GM18868 (cell line): ENCODE measurements around the gene GRAP2.
A peak's percentile ranks its signal among the peaks of the same experiment; 100 is the strongest.

Experiments
- ATAC-seq: cut with Tn5 transposase; IDR thresholded peaks from one replicate; pipeline ENCODE4 v1.9.1; 2021; ENCODE audit warnings: mild to moderate bottlenecking, moderate library complexity; ENCODE audit not compliant: unreplicated experiment

Gene GRAP2

DNA sequence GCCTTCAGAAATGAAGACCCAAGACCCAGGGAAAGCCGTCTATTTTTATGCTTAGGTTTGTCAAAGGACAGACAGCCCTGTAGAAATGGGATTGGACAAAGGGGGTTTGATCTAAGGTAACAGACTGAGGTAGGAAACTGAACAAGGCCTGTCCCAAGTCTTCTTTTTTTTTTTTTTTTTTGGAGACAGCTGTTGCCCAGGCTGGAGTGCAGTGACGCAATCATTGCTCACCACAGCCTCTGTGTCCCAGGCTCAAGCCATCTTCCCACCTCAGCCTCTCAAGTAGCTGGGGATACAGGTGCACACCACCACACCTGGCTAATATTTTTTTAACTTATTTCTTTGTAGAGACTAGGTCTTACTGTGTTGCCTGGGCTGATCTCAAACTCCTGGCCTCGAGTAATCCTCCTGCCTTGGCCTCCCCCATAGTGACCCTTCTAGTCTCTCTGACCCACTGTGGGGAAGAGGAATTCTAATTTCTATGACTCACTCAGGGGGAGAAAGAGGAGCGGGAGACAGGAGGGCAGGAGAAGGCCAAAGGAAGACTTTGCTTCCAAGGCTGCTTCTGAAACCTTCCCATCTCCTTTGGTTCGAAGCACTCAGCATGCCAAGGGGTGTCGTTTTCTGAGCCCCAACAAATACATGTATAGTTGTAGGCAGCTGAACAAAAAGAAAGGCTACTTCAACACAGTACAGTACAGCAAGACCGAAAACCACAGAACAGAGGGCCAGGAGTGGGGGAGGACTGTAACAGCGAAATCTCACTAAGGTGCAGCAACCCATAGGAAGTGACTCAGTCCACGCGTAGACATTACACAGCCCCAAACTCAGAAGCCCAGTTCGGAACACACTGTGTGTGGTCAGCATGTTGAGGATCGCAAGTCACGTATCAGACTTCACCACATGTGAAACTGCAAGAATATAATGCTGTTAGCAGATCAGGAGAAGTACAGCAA is 60.2 kb downstream of the GRAP2 start:
- ATAC-seq = peak; percentile 80

DNA sequence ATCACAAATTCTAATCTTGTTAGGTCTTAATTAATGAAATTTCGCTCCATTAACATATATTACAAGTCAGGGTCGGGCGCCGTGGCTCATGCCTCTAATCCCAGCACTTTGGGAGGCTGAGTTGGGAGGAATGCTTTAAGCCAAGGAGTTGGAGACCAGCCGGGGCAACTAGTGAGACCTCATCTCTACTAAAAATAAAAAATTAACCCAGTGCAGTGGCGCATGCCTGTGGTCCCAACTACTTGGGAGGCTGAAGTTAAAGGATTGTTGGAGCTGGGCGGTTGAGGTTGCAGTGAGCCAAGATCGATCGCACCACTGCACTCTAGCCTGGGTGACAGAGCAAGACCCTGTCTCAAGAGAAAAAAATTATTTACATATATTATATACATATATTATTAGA is 61.2 kb downstream of the GRAP2 start:
- ATAC-seq = no peak

DNA sequence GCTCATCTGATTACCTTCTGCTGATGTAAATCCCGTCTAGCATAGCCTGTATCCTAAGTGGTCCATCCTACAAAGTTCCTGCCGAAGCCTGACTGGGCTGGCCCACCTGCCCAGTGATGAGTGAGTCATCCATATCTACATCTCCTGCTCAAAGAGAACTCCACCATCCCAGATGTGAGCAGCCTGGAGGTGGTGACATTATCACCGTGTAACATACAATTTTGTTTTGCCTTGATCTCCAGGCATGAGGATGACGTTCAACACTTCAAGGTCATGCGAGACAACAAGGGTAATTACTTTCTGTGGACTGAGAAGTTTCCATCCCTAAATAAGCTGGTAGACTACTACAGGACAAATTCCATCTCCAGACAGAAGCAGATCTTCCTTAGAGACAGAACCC is 64.9 kb downstream of the GRAP2 start:
- no peak for ATAC-seq

- no peak for ATAC-seq
Measured at GRCh38 chr22:39966470-39966869, 65.6 kb downstream of the GRAP2 start.

DNA sequence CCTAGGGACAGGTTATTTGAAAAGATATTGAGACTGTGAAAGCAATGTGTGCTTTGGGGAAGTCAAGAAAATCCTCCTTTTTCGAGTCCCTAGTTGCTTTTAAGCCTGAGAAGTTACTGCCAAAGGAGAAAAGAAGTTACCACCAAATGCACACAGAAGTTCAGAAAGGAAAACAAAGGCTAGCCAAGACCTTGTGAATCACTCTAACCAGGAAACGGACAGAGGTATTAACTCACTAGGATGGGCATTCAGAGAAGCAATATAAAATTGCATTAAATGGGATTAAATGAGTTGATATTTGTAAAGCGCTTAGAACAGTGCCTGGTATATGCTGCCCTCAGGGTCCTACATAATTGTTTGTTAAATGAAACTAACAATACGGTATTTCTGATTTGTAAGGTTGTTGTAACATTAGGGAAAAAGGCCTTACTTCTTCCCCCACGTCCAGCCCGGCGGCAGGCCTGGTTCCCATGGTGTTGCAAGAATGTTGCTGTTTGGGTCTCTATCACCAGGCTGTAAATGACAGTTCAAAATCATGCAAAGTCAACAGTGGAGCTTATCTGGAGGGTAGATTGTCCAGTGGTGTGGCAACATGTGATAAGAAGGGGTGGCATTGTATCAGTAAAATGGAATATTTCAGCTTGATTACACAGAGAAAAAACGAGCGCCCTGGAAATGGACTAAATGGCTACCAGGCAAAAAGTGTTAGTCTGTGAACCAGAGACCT is 66.4 kb downstream of the GRAP2 start:
- no peak for ATAC-seq

GRCh38 chr22:39967996-39968972 is 67.4 kb downstream of the GRAP2 start:
- ATAC-seq = no peak

GRCh38 chr22:39970742-39971141 is 69.9 kb downstream of the GRAP2 start:
- ATAC-seq = no peak

DNA sequence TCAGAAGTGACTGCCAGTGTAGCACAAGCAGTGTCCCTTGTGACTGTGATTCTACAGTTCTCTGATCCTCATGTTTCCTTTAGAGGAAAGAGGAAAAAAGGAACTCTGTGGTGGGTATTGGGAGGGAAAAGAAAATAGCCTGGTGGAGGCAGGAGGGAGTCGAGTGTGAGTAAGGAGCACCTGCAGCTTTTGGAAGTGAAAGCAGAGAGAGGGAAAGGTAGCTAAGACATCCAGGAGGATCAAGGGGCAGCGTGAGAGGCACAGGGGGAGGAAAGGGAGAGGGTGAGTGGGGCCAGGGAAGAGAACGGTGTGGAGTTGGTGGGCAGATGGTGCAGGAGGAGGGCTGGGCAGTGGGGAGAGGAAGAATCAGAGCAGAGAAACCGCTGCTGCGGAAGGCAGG is 71.8 kb downstream of the GRAP2 start:
- no peak for ATAC-seq

DNA sequence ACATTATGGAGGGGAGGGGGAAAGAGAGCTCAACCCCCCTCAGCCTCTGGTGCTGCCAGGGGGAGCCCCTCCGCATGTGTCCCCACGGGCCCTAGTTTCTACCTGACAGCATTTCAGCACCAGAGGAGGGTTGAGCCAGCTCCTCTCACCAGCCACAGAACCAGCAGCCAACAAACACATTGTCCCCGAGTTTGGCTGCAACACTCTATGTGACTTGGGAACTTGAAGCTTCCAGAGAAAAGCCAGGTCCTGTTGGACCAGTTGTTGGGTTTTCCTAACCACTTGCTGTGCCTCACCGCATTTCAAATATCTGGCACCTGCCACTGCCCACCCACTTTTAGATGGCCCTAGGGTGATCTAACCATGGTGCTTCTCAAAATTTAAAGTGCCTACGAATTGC is 72.8 kb downstream of the GRAP2 start:
- ATAC-seq = no peak

- no peak for ATAC-seq
Measured at GRCh38 chr22:39974065-39974464, 73.2 kb downstream of the GRAP2 start.

DNA sequence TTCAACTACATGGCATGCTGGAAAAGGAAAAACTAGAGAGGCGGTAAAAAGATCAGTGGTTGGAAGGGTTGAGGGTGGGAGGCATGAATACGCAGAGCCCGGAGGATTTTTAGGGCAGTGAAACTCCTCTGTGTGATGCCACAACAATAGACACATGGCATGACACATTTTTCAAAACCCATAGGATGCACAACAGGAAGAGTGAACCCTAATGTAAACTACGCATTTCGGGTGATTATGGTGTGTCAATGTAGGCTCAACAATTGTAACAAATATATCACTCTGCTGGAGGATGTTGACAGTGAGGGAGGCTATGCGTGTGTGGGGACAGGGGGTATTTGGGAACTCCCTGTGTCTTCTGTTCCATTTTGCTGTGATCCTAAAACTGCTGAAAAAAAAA is 78.2 kb downstream of the GRAP2 start:
- no peak for ATAC-seq

DNA sequence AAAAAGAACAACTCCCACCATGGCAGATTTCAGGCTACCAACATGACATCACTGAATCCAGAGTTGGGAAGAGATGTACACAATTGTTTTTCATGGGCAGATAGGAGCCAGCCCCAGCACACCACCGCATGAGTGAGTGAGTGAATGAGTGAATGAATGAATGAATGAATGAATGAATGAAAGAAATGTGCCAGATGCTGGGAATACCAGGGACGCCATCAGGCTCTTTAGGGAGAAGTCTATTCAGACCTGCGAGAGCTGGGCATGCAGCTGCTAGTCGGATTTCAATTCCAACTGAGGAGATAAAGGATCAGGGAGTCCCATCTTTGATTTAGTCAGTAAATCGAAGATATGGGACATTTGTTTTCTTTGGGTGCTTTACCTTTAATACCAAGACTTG is 78.6 kb downstream of the GRAP2 start:
- no peak for ATAC-seq

GRCh38 chr22:39980596-39980995 is 79.7 kb downstream of the GRAP2 start:
- no peak for ATAC-seq

- no peak for ATAC-seq
Measured at GRCh38 chr22:39983346-39983745, 82.5 kb downstream of the GRAP2 start.

DNA sequence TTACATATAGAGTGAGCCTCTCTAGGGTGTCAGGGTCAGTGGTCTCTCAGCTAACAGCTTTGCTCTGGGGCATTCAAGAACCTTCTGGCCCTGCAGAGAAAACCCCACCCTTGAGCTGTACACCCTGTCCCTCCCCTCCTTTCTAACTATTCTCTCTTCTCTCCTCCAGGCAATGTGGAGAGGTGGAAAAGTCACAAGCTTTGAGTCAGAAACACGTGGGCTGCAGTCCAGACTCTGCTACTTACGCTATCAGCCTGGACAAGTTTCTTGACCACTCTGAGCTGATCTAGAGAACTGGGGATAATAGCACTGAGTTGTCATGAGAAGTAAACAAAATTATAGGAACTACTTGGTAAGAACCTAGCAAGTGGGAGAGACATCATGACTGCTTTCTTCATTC is 83.1 kb downstream of the GRAP2 start:
- ATAC-seq = no peak

GRCh38 chr22:39984746-39985145 is 83.9 kb downstream of the GRAP2 start:
- no peak for ATAC-seq

- no peak for ATAC-seq
Measured at GRCh38 chr22:39985383-39986035, 84.6 kb downstream of the GRAP2 start.

DNA sequence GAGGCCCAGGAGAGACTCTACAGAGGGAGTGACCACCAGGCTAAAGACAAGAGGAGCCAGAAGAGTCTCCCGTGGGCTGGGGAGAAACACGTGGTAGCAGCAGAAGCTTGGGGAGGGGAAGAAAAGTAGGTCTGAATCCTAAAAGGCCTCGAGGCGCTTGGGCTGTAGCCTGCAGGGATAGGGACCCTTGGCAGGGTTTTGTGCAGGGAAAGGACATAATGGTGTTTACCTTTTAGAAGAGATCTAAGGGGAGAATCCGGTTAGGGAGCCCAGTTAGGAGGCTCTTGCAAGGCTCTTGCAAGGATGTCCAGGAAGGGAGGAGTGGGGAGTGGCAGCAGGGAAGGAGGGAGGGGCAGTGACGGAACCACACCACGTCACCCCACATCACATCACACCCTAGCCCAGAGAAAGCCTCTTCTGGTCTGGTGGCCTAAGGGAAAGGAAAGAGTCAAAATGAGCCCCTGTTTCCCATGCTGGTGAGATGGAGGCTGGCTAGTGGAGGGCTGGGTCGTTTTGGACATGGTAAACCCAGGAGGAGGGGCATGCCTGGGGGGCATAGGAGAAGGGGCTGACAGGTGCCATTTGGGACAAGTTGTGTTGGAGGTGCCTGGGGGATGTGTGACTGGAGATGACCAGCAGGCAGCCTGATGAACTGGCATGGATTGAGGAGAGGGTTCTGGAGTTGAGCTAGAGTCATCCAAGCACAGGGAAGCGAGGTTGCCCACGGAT is 87.7 kb downstream of the GRAP2 start:
- ATAC-seq = no peak

GRCh38 chr22:39989633-39990032 is 88.7 kb downstream of the GRAP2 start:
- no peak for ATAC-seq

DNA sequence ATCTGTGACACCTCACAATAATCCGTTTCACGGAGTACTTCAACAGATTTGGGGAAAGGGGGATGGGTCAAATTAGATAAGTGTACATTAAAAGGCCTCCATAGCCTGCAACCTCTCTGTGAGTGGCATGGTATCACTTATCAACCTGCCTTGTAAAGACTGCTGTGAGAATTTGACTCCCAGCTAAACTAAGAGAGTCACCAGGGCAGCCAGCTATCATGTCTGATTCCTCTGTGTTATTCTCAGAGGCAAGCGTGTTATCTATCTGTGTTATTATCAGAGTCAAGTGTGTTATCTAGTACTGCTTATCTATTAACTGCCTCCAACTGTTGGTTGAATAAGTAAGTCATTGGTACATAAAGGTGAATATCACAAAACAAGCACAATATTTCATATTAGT is 89.8 kb downstream of the GRAP2 start:
- no peak for ATAC-seq
